Mammary epithelial cell (primary cell): ENCODE data around the gene IQCK.

Experiments
- EZH2 ChIP-seq: IDR thresholded peaks from 2 replicates; pipeline ENCODE4 v1.6.1; 2012; ENCODE audit warnings: low read length, inconsistent platforms, borderline replicate concordance
- TF ChIP-seq, protein P1 (sequence below), 2 donors: IDR thresholded peaks in 1 of 2; conservative IDR thresholded peaks in 1 of 2; 2 replicates each; pipeline ENCODE4 v1.5.1; 2011 to 2012; ENCODE audit warnings: inconsistent platforms in 2 of 2, low read length in 2 of 2, mild to moderate bottlenecking in 2 of 2, control low read depth in 1 of 2, low read depth in 1 of 2; ENCODE audit not compliant: insufficient read depth in 1 of 2; ENCODE audit errors: extremely low read depth in 1 of 2

DNA sequence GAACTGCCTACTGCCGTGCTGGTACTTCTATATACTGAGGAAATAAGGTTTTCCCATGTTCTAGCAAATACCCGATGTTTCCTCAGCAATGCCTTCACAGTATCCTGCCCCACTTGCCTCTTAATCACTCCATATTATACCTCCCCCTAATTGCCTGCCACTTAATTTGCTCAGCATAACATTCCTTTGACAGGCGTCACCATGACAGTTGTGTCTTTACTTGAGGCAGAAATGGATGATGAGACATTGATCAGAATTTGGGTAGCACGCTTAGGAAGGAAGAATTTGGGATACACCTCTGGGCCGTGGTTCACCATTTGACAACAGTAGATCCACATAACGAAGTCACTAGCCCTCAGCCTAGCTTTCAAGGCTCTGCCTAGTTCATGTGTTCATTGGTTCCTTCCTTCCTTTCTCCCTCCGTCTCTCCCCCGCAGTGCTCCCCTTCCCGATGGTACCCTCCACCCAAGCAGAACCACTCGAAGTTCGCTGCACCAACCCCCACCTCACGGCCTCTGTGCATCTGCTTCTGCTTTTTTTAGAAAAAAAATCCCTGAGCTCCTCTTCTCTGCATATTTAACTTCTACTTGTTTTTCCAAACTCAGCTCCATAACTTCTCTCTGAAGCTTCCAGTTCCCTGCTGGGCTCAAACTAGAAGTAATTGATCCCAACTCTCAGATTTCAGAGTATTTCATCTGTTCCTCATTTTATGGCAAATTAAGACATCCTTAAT is 19.4 kb downstream of the IQCK start:
- TF ChIP-seq, protein P1, sequence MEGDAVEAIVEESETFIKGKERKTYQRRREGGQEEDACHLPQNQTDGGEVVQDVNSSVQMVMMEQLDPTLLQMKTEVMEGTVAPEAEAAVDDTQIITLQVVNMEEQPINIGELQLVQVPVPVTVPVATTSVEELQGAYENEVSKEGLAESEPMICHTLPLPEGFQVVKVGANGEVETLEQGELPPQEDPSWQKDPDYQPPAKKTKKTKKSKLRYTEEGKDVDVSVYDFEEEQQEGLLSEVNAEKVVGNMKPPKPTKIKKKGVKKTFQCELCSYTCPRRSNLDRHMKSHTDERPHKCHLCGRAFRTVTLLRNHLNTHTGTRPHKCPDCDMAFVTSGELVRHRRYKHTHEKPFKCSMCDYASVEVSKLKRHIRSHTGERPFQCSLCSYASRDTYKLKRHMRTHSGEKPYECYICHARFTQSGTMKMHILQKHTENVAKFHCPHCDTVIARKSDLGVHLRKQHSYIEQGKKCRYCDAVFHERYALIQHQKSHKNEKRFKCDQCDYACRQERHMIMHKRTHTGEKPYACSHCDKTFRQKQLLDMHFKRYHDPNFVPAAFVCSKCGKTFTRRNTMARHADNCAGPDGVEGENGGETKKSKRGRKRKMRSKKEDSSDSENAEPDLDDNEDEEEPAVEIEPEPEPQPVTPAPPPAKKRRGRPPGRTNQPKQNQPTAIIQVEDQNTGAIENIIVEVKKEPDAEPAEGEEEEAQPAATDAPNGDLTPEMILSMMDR (conservative IDR thresholded peaks at IDR 0.05 in 1 of 2, IDR thresholded peaks at IDR 0.05 in 1 of 2; ENCODE audit: extremely low read depth in 1 of 2, insufficient read depth in 1 of 2, low read depth in 1 of 2, low read length in 2 of 2): no peak
- TF ChIP-seq EZH2: no peak
